ENCODE measurements around the gene MID1.

Gene MID1

GRCh38 chrX:10574663-10575062, 45.7 kb downstream of the MID1 start:
- DNase-seq, result no peak

- no peak for DNase-seq
Observed at GRCh38 chrX:10571260-10571659, 49.1 kb downstream of the MID1 start.

GRCh38 chrX:10570601-10571000, 49.8 kb downstream of the MID1 start:
- DNase-seq, result no peak

- DNase-seq, result no peak
Observed at GRCh38 chrX:10569946-10570345, 50.4 kb downstream of the MID1 start.

- DNase-seq, result no peak
Observed at GRCh38 chrX:10568428-10568827, 52.0 kb downstream of the MID1 start.

- no peak for DNase-seq
Observed at GRCh38 chrX:10567136-10567535, 53.2 kb downstream of the MID1 start.

- DNase-seq, result no peak
Observed at GRCh38 chrX:10566716-10567097, 53.7 kb downstream of the MID1 start.

GRCh38 chrX:10564484-10564883, 55.9 kb downstream of the MID1 start:
- no peak for DNase-seq

GRCh38 chrX:10557166-10557565, 63.2 kb downstream of the MID1 start:
- no peak for DNase-seq

- no peak for DNase-seq
Observed at GRCh38 chrX:10556405-10556804, 64.0 kb downstream of the MID1 start.

GRCh38 chrX:10555846-10556245, 64.5 kb downstream of the MID1 start:
- no peak for DNase-seq

GRCh38 chrX:10554612-10555270, 65.6 kb downstream of the MID1 start:
- no peak for DNase-seq

- no peak for DNase-seq
Observed at GRCh38 chrX:10549280-10549679, 71.1 kb downstream of the MID1 start.

- DNase-seq, result no peak
Observed at GRCh38 chrX:10548688-10549087, 71.7 kb downstream of the MID1 start.

- no peak for DNase-seq
Observed at GRCh38 chrX:10545882-10546281, 74.5 kb downstream of the MID1 start.

GRCh38 chrX:10542586-10542985, 77.8 kb downstream of the MID1 start:
- DNase-seq, result no peak

GRCh38 chrX:10538831-10539230, 81.6 kb downstream of the MID1 start:
- no peak for DNase-seq

- no peak for DNase-seq
Observed at GRCh38 chrX:10537308-10537707, 83.1 kb downstream of the MID1 start.

- DNase-seq, result no peak
Observed at GRCh38 chrX:10536744-10537143, 83.6 kb downstream of the MID1 start.

GRCh38 chrX:10534611-10535010, 85.8 kb downstream of the MID1 start:
- no peak for DNase-seq

- DNase-seq, result no peak
Observed at GRCh38 chrX:10533696-10534365, 86.6 kb downstream of the MID1 start.

GRCh38 chrX:10531927-10532326, 88.5 kb downstream of the MID1 start:
- DNase-seq, result no peak

GRCh38 chrX:10529344-10529743, 91.0 kb downstream of the MID1 start:
- DNase-seq, result no peak

GRCh38 chrX:10526451-10526850, 93.9 kb downstream of the MID1 start:
- DNase-seq, result no peak
